GM21723 (cell line): ENCODE measurements around the gene NLRP7.

Experiments
- ATAC-seq: cut with Tn5 transposase; IDR thresholded peaks from one replicate; pipeline ENCODE4 v1.9.1; 2021; ENCODE audit warnings: mild to moderate bottlenecking, moderate library complexity; ENCODE audit not compliant: unreplicated experiment

Gene NLRP7

GRCh38 chr19:54875506-54875905 is 71.8 kb downstream of the NLRP7 start:
- ATAC-seq = no peak

GRCh38 chr19:54873990-54874389 is 73.3 kb downstream of the NLRP7 start, which contains the start of gene FCAR:
FCAR (plus strand) TSS chr19:54874235; CDS start chr19:54874290, 55 bp downstream.
- ATAC-seq = no peak
